ENCODE measurements around the gene MRPL3. TPM values are rescaled to one million over a fixed set of nuclear protein-coding genes. Genes with fewer than 3 reads are reported as not detected.

The MRPL3 gene
- total and polyA plus RNA-seq, 2 experiments from 2014 or later = 159 to 185 TPM

DNA sequence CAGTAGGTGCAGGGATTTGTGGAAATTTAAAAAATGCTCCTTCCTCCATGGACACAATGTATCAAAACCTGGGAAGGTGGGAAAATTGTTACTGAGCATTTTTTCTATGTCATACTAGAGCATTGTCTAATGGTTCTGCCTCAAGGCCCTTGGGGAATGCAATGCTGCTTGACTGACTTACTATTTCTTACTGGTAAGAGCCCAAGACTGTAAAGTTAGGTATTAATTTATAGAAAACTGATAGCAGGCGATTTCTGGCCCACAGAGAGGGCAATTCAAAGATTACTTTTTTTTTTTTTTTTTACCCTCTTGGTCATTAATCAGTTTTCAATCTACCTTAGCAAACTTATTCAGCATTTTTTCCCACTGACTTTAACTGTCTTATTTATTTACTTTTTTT lies 38.5 kb upstream of the MRPL3 start (continued):
- TF ChIP-seq REST (IDR thresholded peaks at IDR 0.05; ENCODE audit: unreplicated experiment) (no peak), STAT1 (IDR thresholded peaks at IDR 0.05; ENCODE audit: unreplicated experiment) (no peak), CREB1 (CRISPR knock-in tag; IDR thresholded peaks at IDR 0.05; ENCODE audit: low read depth) (no peak), EZH2phosphoT487 (IDR thresholded peaks at IDR 0.05; ENCODE audit: unreplicated experiment) (no peak), POLR2AphosphoS5 (IDR thresholded peaks at IDR 0.05; ENCODE audit: low read depth) (no peak)
- TF ChIP-seq, protein P1, sequence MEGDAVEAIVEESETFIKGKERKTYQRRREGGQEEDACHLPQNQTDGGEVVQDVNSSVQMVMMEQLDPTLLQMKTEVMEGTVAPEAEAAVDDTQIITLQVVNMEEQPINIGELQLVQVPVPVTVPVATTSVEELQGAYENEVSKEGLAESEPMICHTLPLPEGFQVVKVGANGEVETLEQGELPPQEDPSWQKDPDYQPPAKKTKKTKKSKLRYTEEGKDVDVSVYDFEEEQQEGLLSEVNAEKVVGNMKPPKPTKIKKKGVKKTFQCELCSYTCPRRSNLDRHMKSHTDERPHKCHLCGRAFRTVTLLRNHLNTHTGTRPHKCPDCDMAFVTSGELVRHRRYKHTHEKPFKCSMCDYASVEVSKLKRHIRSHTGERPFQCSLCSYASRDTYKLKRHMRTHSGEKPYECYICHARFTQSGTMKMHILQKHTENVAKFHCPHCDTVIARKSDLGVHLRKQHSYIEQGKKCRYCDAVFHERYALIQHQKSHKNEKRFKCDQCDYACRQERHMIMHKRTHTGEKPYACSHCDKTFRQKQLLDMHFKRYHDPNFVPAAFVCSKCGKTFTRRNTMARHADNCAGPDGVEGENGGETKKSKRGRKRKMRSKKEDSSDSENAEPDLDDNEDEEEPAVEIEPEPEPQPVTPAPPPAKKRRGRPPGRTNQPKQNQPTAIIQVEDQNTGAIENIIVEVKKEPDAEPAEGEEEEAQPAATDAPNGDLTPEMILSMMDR (conservative IDR thresholded peaks at IDR 0.05; ENCODE audit: low read depth in 2 of 2) = no peak

- Histone ChIP-seq H3K4me1 (ENCODE audit: insufficient read depth) (peaks cover 4% of the 10 kb centered on the region), H3K4me3 (no peak overlapping the region), H2AFZ (no peak overlapping the region), H3K9me2 (ENCODE audit: insufficient read depth) (peaks cover 9% of the 10 kb centered on the region; the same call in 1 of the 2 replicates), H4K20me1 (replicated peaks; ENCODE audit: insufficient read depth) (no peaks in the 10 kb centered on the region), H3K27me3 (ENCODE audit: insufficient read depth) (no peaks in the 10 kb centered on the region), H3K27ac (ENCODE audit: low read depth) (no peak overlapping the region), H3K4me2 (no peak overlapping the region), H3F3A (replicated peaks; ENCODE audit: low read depth) (no peaks in the 10 kb centered on the region), H3K79me2 (replicated peaks; ENCODE audit: insufficient read depth) (no peaks in the 10 kb centered on the region), H3K36me3 (ENCODE audit: insufficient read depth) (no peaks in the 10 kb centered on the region; the same call in 1 of the 2 replicates)
- Mint-ChIP-seq H3K36me3 (ENCODE audit: low read depth) (no peaks in the 10 kb centered on the region), H3K4me1 (peaks cover 6% of the 10 kb centered on the region; the same call in 2 of the 3 replicates), H3K9me3 (no peaks in the 10 kb centered on the region), H3K27me3 (ENCODE audit: insufficient read depth, low read depth, poor library complexity) (no peaks in the 10 kb centered on the region), H3K27ac (no peak overlapping the region), H3K4me3 (no peak overlapping the region)
- TF ChIP-seq STAT1 (IDR thresholded peaks at IDR 0.05; ENCODE audit: unreplicated experiment) = no peak
- TF ChIP-seq EZH2 (IDR thresholded peaks at IDR 0.05; ENCODE audit: low read depth, unreplicated experiment) = no peak
- ATAC-seq = no peak
- no peak for DNase-seq (ENCODE audit: low spot score)
These were observed 38.0 kb upstream of the MRPL3 start for GRCh38 chr3:131540821-131541220.

DNA sequence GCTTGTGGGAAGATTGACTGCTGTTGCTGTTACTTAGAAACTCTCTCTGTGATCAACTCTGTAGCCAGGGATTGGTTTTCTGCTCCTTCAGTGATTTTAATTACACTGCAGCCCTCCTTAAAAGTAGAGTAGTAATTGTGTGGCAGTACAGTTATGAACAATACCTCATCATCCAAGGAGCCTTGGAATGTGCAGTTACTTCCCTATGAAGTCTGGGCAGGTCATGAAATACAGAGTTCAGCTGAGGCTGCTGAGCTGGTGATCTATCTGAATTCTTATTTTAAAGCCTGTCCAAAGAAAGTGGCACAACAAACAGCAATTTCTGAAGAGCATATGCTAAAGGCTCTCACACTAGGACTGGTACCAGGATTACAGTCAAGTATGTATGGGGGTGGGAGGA lies 37.4 kb upstream of the MRPL3 start:
- no peak for DNase-seq (ENCODE audit: low spot score)
- TF ChIP-seq ETS1 (IDR thresholded peaks at IDR 0.05) (no peak), EZH2phosphoT487 (IDR thresholded peaks at IDR 0.05; ENCODE audit: unreplicated experiment) (no peak), ZNF114 (CRISPR knock-in tag; IDR thresholded peaks at IDR 0.05) (no peak)
- TF ChIP-seq, protein P1 (conservative IDR thresholded peaks at IDR 0.05; ENCODE audit: low read depth in 2 of 2) = no peak

More for the DNA sequence above, 37.4 kb upstream of the MRPL3 start:
- no peaks in the 10 kb centered on the region for H3K79me2 ChIP-seq (replicated peaks; ENCODE audit: insufficient read depth)
- ATAC-seq = no peak
- peaks cover 9% of the 10 kb centered on the region; the same call in 1 of the 2 replicates for H3K9me2 ChIP-seq (ENCODE audit: insufficient read depth)
- Mint-ChIP-seq H3K4me1 (peaks cover 12% of the 10 kb centered on the region), H3K36me3 (ENCODE audit: low read depth) (no peaks in the 10 kb centered on the region), H3K27ac (no peak overlapping the region), H3K4me3 (no peak overlapping the region), H3K27me3 (ENCODE audit: insufficient read depth, low read depth, poor library complexity) (no peaks in the 10 kb centered on the region), H3K9me3 (no peaks in the 10 kb centered on the region)
- H3K27me3 ChIP-seq (ENCODE audit: insufficient read depth) = no peaks in the 10 kb centered on the region
- H3K36me3 ChIP-seq (ENCODE audit: insufficient read depth) = no peaks in the 10 kb centered on the region; the same call in 1 of the 2 replicates
- no peak overlapping the region for H3K4me3 ChIP-seq
- no peak overlapping the region for H2AFZ ChIP-seq
- H4K20me1 ChIP-seq (replicated peaks; ENCODE audit: insufficient read depth) = no peaks in the 10 kb centered on the region
- no peak overlapping the region for H3K4me2 ChIP-seq
- no peaks in the 10 kb centered on the region for H3F3A ChIP-seq (replicated peaks; ENCODE audit: low read depth)
- no peak overlapping the region for H3K27ac ChIP-seq (ENCODE audit: low read depth)
- peaks cover 11% of the 10 kb centered on the region for H3K4me1 ChIP-seq (ENCODE audit: insufficient read depth)
